ENCODE measurements around the gene FCER1G.
A peak's percentile ranks its signal among the peaks of the same experiment; 100 is the strongest.
"Not testable (repeated sequence)": the region's sequence is repeated elsewhere in the genome, so short reads cannot be mapped to it uniquely, and the experiment has no call there.

FCER1G gene

DNA sequence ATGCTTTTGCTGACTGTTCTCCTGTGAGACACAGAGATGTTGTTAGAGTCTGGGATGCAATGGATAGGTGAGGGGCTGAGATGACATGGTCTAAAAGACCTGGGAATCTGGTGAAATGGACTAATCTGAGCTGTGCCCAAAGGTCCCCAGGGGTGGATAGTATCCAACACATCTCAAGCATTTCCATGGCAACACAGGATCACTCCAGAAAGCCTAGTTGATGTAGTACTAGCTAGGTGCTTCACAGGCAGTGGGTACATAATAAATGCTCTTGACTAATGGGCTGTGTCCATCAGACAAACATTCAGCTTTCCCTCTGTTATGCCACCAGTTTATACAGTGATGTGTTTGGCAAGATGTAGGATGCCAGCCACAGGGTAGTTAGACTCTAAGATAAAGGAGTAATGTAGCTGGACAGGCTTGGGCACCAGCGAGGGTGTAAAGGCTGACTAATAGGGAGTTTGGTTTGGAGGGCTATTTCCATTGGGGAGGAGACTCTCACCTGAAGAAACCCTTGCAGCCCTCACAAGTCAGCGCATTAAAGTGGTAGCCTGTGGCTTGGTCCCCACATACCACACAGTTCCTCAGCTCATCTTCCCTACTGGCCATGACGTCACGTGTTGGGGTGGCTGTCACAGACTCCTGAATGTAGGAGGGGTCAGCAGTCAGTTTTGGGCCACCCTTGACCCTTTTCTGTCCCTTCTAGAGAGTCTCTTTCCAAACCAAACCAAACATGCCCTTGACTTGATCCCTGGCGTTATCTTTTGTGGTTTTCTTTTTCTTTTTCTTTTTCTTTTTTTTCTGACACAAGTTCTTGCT is 21.1 kb downstream of the FCER1G start:
- DNase-seq: no peak

- no peak for DNase-seq
Measured at GRCh38 chr1:161238039-161238473, 23.0 kb downstream of the FCER1G start, which contains the start of gene NR1I3. Gene NR1I3, minus strand, starts transcription at chr1:161238203. Its CDS starts 1,638 bp downstream, at chr1:161236565.

GRCh38 chr1:161241682-161242081 is 26.6 kb downstream of the FCER1G start:
- DNase-seq: no peak

DNA sequence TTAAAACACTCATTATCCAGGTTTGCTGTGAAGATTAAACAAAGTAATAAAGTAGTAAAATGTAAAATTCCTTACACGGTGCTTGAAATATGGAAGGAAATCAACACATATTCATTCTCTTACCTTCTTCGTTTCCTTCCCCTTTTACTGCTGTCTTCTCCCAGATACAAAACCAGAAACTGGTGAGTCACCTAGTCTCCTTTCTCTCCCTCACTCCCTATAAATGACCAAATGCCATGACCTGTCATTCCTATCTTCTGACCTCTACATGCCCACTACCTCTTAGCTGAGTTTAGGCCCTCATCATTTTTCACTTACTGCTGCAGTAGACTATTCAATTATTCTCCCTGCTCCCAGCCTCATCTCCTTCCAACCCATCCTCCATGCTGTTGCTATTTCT is 27.2 kb downstream of the FCER1G start:
- DNase-seq: no peak

DNA sequence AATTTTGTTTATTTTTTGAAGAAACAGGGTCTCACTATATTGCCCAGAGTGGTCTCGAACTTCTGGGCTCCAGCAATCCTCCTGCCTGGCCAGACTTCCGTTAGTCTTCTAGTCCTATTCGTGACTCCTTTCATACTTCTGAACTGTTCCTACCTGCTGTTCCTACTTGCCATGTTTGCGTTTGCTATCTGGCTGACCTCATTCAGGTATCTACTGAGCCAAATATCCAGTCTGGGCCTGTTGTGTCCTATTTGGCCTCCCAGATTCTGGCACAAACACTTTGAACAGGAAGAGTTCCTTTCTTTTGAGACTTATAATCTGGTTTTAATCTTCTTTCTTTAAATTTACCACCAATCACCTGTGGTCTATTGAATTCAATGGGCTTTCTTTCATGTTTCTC is 29.8 kb downstream of the FCER1G start:
- DNase-seq: no peak

GRCh38 chr1:161250100-161250499 is 35.0 kb downstream of the FCER1G start:
- not testable (repeated sequence) for DNase-seq

- no peak for DNase-seq
Measured at GRCh38 chr1:161250829-161251228, 35.7 kb downstream of the FCER1G start.

GRCh38 chr1:161251579-161251978 is 36.5 kb downstream of the FCER1G start:
- DNase-seq: no peak

DNA sequence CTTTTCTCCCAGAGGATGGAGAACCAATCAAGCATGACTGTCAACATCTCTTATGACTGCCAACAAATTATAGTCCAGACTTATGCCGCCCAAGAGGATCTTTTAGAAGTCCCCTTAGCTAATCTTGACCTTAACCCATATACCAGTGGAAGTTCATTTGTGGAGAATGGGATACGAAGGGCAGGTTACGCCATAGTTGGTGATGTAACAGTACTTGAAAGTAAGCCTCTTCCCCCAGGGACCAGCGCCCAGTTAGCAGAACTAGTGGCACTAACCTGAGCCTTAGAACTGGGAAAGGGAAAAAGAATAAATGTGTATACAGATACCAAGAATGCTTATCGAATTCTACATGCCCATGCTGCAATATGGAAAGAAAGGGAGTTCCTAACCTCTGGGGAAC is 40.2 kb downstream of the FCER1G start:
- not testable (repeated sequence) for DNase-seq

DNA sequence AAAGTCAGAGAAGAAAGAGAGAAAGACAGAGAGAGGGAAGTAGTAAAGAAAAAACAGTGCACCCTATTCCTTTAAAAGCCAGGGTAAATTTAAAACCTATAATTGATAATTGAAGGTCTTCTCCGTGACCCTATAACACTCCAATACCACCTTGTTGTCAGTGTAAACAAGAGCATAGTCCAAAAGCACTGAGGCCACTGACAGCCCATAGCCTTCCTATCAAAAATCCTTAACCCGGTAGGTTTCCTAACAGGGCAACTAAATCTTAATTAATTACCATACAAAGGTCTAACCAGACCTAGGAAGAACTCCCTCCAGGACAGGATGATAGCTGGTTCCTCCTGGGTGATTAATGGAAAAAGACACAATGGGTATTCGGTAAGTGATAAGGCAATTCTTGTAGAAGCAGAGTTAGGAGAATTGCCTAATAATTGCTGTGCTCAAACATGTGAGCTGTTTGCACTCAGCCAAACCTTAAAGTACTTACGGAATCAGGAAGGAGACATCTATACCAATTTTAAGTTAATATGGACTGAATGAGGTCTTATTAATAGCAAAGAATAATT is 40.9 kb downstream of the FCER1G start:
- not testable (repeated sequence) for DNase-seq

- not testable (repeated sequence) for DNase-seq
Measured at GRCh38 chr1:161257109-161257508, 42.0 kb downstream of the FCER1G start.

GRCh38 chr1:161258439-161259344 is 43.6 kb downstream of the FCER1G start, which contains the start of gene PCP4L1:
Gene PCP4L1, plus strand, starts transcription at chr1:161258745. Its CDS starts 230 bp downstream, at chr1:161258975.
- DNase-seq: peak; percentile 1

GRCh38 chr1:161259345-161259702 is 44.2 kb downstream of the FCER1G start:
- DNase-seq: no peak

GRCh38 chr1:161259765-161260164 is 44.7 kb downstream of the FCER1G start:
- no peak for DNase-seq

- DNase-seq: no peak
Measured at GRCh38 chr1:161260376-161261260, 45.5 kb downstream of the FCER1G start.

GRCh38 chr1:161261261-161262235 is 46.5 kb downstream of the FCER1G start:
- no peak for DNase-seq

- DNase-seq: no peak
Measured at GRCh38 chr1:161265305-161265704, 50.2 kb downstream of the FCER1G start.

GRCh38 chr1:161266202-161266601 is 51.1 kb downstream of the FCER1G start:
- no peak for DNase-seq

GRCh38 chr1:161266836-161267235 is 51.7 kb downstream of the FCER1G start:
- no peak for DNase-seq

DNA sequence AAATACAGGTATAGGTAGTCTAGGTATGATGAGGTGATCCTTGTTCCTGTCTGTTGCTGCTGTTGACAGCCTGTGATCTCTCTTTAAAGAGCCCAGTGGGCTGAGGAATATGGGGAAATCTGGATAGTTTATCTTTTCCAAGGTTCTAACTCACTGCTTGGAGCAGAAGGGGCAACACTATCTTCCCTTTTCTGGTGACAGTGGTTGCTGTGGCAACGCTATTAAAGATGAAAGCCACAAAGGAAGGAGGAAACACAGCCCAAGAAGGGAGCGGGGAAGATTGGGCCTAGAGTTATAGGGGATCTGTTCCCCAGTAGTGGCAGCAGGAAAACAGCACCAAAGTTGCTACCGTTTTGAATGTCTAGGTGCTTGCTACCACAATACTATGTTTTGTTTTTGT is 52.2 kb downstream of the FCER1G start:
- DNase-seq: no peak
